SK-N-SH (cell line): ENCODE measurements around the gene METTL15.

ENCODE experiments used
- ELF1 ChIP-seq: IDR thresholded peaks from 2 replicates; pipeline ENCODE4 v1.4.0; 2012
- EP300 ChIP-seq, 2 experiments: IDR thresholded peaks; 2 replicates each; pipeline versions ENCODE4 v1.4.0 to v1.6.1; 2012; ENCODE audit warnings: borderline replicate concordance in 1 of 2, low read depth in 1 of 2, low read length in 1 of 2
- GABPA ChIP-seq: IDR thresholded peaks from 2 replicates; pipeline ENCODE4 v1.4.0; 2012; ENCODE audit warnings: low read depth, mild to moderate bottlenecking
- JUND ChIP-seq: IDR thresholded peaks from 2 replicates; pipeline ENCODE4 v1.4.0; 2012
- POLR2AphosphoS5 ChIP-seq: IDR thresholded peaks from 2 replicates; pipeline ENCODE4 v1.6.1; 2012; ENCODE audit warnings: low read depth, low read length
- RFX5 ChIP-seq: IDR thresholded peaks from 2 replicates; pipeline ENCODE4 v1.6.1; 2012; ENCODE audit warnings: mild to moderate bottlenecking, improper control_type of control experiment, low read length
- SIN3A ChIP-seq: IDR thresholded peaks from 2 replicates; pipeline ENCODE4 v1.6.1; 2012; ENCODE audit warnings: low read depth, mild to moderate bottlenecking, low read length, moderate library complexity, borderline replicate concordance
- TAF1 ChIP-seq: IDR thresholded peaks from 2 replicates; pipeline ENCODE4 v1.6.1; 2012; ENCODE audit warnings: low read depth, mild to moderate bottlenecking, low read length, moderate library complexity, borderline replicate concordance
- YY1 ChIP-seq: IDR thresholded peaks from 2 replicates; pipeline ENCODE4 v1.4.0; 2012; ENCODE audit warnings: low read depth, mild to moderate bottlenecking
- TF ChIP-seq, protein P1 (sequence below): fragments of 200-600 bp; sonication (generic); IDR thresholded peaks from 2 replicates; pipeline ENCODE4 v1.6.1; 2017; ENCODE audit warnings: antibody characterized with exemption, mild to moderate bottlenecking, moderate library complexity
- TF ChIP-seq, protein P2 (sequence below): IDR thresholded peaks from 2 replicates; pipeline ENCODE4 v1.6.1; 2012; ENCODE audit warnings: mild to moderate bottlenecking, low read depth, low read length, moderate library complexity
- TF ChIP-seq, protein P3 (sequence below): IDR thresholded peaks from 2 replicates; pipeline ENCODE4; 2012
- TF ChIP-seq, protein P4 (sequence below): IDR thresholded peaks from 2 replicates; pipeline ENCODE4 v1.4.0; 2012; ENCODE audit warnings: low read depth

DNA sequence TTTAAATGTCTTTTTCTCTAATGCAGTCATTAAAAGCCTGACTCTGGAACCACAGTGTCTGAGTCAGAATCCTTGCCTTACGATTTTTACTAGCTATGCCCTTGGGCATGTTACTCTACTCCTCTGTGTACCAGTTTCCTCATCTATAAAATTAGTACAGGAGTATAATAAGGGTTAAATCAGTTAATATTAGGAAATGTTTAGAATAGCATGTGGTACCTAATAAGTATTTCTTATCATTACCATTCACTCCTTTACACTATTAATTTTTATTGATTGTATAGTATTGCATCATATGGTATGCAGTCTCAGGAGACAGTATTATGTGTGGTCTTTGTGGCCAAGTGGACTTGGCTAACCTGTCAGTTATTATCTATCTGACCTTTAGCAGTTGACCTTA lies 68.2 kb downstream of the METTL15 start:
- TF ChIP-seq RFX5 = no peak
- TF ChIP-seq, protein P1, sequence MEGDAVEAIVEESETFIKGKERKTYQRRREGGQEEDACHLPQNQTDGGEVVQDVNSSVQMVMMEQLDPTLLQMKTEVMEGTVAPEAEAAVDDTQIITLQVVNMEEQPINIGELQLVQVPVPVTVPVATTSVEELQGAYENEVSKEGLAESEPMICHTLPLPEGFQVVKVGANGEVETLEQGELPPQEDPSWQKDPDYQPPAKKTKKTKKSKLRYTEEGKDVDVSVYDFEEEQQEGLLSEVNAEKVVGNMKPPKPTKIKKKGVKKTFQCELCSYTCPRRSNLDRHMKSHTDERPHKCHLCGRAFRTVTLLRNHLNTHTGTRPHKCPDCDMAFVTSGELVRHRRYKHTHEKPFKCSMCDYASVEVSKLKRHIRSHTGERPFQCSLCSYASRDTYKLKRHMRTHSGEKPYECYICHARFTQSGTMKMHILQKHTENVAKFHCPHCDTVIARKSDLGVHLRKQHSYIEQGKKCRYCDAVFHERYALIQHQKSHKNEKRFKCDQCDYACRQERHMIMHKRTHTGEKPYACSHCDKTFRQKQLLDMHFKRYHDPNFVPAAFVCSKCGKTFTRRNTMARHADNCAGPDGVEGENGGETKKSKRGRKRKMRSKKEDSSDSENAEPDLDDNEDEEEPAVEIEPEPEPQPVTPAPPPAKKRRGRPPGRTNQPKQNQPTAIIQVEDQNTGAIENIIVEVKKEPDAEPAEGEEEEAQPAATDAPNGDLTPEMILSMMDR = no peak
- no peak for TF ChIP-seq GABPA
- no peak for TF ChIP-seq TAF1
- no peak for TF ChIP-seq POLR2AphosphoS5
- TF ChIP-seq, protein P2, sequence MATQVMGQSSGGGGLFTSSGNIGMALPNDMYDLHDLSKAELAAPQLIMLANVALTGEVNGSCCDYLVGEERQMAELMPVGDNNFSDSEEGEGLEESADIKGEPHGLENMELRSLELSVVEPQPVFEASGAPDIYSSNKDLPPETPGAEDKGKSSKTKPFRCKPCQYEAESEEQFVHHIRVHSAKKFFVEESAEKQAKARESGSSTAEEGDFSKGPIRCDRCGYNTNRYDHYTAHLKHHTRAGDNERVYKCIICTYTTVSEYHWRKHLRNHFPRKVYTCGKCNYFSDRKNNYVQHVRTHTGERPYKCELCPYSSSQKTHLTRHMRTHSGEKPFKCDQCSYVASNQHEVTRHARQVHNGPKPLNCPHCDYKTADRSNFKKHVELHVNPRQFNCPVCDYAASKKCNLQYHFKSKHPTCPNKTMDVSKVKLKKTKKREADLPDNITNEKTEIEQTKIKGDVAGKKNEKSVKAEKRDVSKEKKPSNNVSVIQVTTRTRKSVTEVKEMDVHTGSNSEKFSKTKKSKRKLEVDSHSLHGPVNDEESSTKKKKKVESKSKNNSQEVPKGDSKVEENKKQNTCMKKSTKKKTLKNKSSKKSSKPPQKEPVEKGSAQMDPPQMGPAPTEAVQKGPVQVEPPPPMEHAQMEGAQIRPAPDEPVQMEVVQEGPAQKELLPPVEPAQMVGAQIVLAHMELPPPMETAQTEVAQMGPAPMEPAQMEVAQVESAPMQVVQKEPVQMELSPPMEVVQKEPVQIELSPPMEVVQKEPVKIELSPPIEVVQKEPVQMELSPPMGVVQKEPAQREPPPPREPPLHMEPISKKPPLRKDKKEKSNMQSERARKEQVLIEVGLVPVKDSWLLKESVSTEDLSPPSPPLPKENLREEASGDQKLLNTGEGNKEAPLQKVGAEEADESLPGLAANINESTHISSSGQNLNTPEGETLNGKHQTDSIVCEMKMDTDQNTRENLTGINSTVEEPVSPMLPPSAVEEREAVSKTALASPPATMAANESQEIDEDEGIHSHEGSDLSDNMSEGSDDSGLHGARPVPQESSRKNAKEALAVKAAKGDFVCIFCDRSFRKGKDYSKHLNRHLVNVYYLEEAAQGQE = no peak
- no peak for TF ChIP-seq YY1
- TF ChIP-seq SIN3A = no peak
- TF ChIP-seq ELF1 = no peak
- TF ChIP-seq, protein P3, sequence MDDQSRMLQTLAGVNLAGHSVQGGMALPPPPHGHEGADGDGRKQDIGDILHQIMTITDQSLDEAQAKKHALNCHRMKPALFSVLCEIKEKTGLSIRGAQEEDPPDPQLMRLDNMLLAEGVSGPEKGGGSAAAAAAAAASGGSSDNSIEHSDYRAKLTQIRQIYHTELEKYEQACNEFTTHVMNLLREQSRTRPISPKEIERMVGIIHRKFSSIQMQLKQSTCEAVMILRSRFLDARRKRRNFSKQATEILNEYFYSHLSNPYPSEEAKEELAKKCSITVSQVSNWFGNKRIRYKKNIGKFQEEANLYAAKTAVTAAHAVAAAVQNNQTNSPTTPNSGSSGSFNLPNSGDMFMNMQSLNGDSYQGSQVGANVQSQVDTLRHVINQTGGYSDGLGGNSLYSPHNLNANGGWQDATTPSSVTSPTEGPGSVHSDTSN = no peak
- TF ChIP-seq EP300 (IDR thresholded peaks at IDR 0.05; ENCODE audit: borderline replicate concordance in 1 of 2, low read depth in 1 of 2, low read length in 1 of 2) = no peak
- no peak for TF ChIP-seq JUND
- TF ChIP-seq, protein P4, sequence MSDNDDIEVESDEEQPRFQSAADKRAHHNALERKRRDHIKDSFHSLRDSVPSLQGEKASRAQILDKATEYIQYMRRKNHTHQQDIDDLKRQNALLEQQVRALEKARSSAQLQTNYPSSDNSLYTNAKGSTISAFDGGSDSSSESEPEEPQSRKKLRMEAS = no peak
